GM12872 (cell line): Measurements from ENCODE around the gene IPCEF1.

ENCODE experiments used
- TF ChIP-seq, protein P1 (sequence below): IDR thresholded peaks from 3 replicates; pipeline ENCODE4 v1.5.1; 2011; ENCODE audit warnings: low read depth, mild to moderate bottlenecking, low read length, moderate library complexity; ENCODE audit not compliant: insufficient read depth

IPCEF1 gene, protein sequence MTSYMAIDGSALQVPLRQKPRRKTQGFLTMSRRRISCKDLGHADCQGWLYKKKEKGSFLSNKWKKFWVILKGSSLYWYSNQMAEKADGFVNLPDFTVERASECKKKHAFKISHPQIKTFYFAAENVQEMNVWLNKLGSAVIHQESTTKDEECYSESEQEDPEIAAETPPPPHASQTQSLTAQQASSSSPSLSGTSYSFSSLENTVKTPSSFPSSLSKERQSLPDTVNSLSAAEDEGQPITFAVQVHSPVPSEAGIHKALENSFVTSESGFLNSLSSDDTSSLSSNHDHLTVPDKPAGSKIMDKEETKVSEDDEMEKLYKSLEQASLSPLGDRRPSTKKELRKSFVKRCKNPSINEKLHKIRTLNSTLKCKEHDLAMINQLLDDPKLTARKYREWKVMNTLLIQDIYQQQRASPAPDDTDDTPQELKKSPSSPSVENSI

GRCh38 chr6:154356690-154357089 lies at the start of gene IPCEF1:
TSS of gene IPCEF1 (minus strand) at chr6:154356803. CDS start at chr6:154265947, 90,856 bp downstream.
- TF ChIP-seq, protein P1, sequence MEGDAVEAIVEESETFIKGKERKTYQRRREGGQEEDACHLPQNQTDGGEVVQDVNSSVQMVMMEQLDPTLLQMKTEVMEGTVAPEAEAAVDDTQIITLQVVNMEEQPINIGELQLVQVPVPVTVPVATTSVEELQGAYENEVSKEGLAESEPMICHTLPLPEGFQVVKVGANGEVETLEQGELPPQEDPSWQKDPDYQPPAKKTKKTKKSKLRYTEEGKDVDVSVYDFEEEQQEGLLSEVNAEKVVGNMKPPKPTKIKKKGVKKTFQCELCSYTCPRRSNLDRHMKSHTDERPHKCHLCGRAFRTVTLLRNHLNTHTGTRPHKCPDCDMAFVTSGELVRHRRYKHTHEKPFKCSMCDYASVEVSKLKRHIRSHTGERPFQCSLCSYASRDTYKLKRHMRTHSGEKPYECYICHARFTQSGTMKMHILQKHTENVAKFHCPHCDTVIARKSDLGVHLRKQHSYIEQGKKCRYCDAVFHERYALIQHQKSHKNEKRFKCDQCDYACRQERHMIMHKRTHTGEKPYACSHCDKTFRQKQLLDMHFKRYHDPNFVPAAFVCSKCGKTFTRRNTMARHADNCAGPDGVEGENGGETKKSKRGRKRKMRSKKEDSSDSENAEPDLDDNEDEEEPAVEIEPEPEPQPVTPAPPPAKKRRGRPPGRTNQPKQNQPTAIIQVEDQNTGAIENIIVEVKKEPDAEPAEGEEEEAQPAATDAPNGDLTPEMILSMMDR: no peak

DNA sequence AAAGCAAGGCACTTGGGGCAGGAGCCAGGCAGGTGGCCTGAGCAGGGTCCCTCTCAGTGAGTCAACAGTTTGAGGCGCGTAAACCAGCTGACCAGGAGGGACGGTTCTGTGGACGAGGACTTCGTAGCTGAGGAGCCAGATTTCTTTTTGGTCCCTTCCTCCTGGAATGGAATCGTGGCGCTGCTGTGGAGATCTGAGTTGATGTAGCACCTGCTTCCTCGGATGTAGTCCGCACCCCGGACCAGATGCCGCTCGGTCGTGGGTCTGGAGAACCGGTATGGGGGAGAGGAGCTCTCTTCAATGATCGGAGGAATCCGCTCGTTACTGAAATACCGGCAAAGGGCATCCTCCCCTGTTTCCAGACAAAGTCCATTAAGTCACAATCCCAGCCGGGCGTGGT lies 49.7 kb upstream of the IPCEF1 start:
- TF ChIP-seq, protein P1: no peak

DNA sequence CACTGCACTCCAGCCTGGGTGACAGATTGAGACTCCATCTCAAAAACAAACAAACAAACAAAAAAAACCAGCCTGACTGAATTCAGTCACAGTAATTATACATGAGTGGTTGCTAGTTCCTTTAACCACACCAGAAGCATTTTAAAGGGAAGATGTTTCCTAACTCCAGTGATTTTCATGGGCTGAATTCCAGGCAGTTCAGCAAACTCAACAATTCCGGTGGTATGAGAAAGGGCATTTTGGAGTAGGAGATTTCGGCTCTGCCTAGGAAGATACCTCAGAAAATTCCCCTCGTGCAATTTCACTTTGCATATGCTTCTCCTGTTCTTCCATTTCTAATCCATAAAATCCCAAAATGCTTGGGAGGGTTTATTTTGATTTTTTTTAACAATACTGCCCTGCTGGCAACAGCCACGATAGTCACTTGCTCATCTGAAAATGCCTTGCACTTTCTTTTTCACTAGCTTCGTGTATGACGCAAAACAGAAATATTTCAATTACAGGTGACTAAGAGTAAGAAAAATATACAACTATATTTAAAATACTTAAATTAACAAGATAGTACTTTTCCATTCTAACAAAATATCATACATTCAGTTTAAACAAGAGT lies 48.3 kb upstream of the IPCEF1 start:
- TF ChIP-seq, protein P1: no peak

DNA sequence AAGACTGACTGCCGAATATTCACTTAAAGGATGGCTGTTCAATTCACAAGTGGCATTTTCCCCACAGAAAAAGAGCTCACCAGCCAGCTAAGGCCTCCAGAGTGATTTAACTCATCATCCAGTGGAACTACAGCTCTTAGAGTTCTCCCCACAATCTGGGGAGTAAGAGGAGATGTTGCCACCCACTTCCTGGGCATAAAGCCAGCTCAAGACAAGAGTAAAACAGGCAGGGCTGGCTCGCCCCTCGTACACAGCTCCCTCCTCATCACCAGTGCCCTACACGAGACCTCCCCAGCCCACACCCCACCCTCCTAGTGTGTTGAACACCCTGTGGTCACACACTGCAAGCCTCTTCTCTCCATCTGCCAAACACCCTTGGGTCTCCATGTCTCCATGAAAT lies 47.2 kb upstream of the IPCEF1 start:
- TF ChIP-seq, protein P1: no peak

GRCh38 chr6:154402081-154402780 lies 45.6 kb upstream of the IPCEF1 start:
- TF ChIP-seq, protein P1: no peak

GRCh38 chr6:154399097-154399496 lies 42.5 kb upstream of the IPCEF1 start:
- TF ChIP-seq, protein P1: no peak
